ENCODE measurements around the gene PNPO.

Gene PNPO

GRCh38 chr17:47952171-47953021, 11.0 kb downstream of the PNPO start:
- CTCF ChIA-PET = interaction anchor here (1.0 to 25.3 kb wide), 8 partner anchors 15 to 103 kb away, joined by 3 to 584 read pairs (median 30); partner anchors contain the start of genes CDK5RAP3 and PNPO
- no peak for TF ChIP-seq CTCF (IDR thresholded peaks at IDR 0.05; ENCODE audit: control extremely low read depth, extremely low read depth, low read depth, missing control alignments)
- POLR2A ChIA-PET = no interaction called here
- no peak for DNase-seq (ENCODE audit: extremely low spot score)

GRCh38 chr17:47953909-47954308, 12.5 kb downstream of the PNPO start:
- CTCF ChIA-PET = interaction anchor here (0.9 to 25.3 kb wide), 7 partner anchors 14 to 113 kb away, joined by 3 to 584 read pairs (median 44); partner anchors contain the start of genes CDK5RAP3, PNPO and SCRN2
- no peak for TF ChIP-seq CTCF (IDR thresholded peaks at IDR 0.05; ENCODE audit: control extremely low read depth, extremely low read depth, low read depth, missing control alignments)
- POLR2A ChIA-PET = interaction anchor here (0.6 kb wide), 1 partner anchor 755 kb away, joined by 4 read pairs; no protein-coding TSS in a partner anchor
- no peak for DNase-seq (ENCODE audit: extremely low spot score)

GRCh38 chr17:47955497-47956461, 14.4 kb downstream of the PNPO start:
- no peak for TF ChIP-seq CTCF (IDR thresholded peaks at IDR 0.05; ENCODE audit: control extremely low read depth, extremely low read depth, low read depth, missing control alignments)
- DNase-seq (ENCODE audit: extremely low spot score) = no peak

GRCh38 chr17:47956791-47957590, 15.6 kb downstream of the PNPO start:
- TF ChIP-seq CTCF (IDR thresholded peaks at IDR 0.05; ENCODE audit: control extremely low read depth, extremely low read depth, low read depth, missing control alignments) = no peak
- DNase-seq (ENCODE audit: extremely low spot score) = no peak
- CTCF ChIA-PET = interaction anchor here (1.1 to 25.3 kb wide), 5 partner anchors 11 to 70 kb away, joined by 4 to 584 read pairs (median 6); partner anchors contain the start of genes CDK5RAP3 and PNPO
- POLR2A ChIA-PET = no interaction called here

More at GRCh38 chr17:47955497-47956461, 14.4 kb downstream of the PNPO start:
- CTCF ChIA-PET = interaction anchor here (0.9 to 25.3 kb wide), 10 partner anchors 12 to 113 kb away, joined by 3 to 584 read pairs (median 4); partner anchors contain the start of genes CDK5RAP3 and PNPO
- POLR2A ChIA-PET = no interaction called here

GRCh38 chr17:47957591-47958490, 16.5 kb downstream of the PNPO start, which contains the start of gene PRR15L:
Gene PRR15L (minus strand): TSS chr17:47957883. CDS start chr17:47953234, 4,649 bp downstream.
- DNase-seq (ENCODE audit: extremely low spot score) = no peak
- POLR2A ChIA-PET = interaction anchor here (0.6 kb wide), 1 partner anchor 203 kb away, joined by 3 read pairs; no protein-coding TSS in a partner anchor
- CTCF ChIA-PET = interaction anchor here (1.1 to 25.3 kb wide), 4 partner anchors 10 to 56 kb away, joined by 4 to 584 read pairs (median 206); partner anchors contain the start of genes CDK5RAP3 and PNPO
- no peak for TF ChIP-seq CTCF (IDR thresholded peaks at IDR 0.05; ENCODE audit: control extremely low read depth, extremely low read depth, low read depth, missing control alignments)
